ENCODE results near the gene PCNX4.

Gene PCNX4

DNA sequence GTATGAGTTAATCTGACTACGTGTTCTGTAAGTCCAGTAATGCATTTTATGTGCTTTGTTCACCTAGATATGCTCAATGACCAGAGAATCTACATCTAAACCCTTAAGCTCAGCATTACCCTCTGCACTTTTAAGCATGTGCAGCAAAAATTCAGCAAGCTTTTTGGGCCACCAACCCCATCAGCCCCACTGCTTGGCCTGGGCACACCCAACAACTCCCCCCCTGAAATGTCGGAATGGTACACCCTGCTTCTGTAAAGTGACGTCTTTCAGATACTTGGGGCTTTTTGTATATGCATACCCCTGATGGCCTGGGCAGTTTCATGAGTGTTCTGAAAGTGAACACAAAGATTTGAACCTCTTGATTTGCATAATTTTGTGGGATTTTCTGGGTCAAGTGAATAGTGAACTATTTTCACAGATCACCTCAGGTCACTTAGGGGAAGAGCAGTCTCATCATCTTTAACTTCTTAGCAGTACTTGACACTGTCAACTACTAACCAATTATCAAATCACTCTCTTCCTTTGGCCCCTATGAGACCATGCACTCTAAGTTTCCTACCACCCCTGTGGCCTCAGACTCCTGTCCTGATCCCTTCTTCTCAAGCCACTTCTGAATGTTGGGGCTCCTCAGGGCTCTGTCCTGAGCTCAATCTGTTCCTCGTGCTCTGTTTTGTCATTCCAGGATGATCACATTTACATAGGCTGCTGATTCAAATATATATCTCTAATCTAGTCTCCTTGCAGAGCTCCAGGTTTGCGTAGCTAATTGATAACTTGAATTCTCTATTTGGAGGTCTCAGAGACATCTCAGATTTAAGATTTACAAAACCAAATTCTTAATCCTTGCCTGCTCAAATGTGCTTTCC, 121.0 kb downstream of the PCNX4 start:
- DNase-seq, result no peak

DNA sequence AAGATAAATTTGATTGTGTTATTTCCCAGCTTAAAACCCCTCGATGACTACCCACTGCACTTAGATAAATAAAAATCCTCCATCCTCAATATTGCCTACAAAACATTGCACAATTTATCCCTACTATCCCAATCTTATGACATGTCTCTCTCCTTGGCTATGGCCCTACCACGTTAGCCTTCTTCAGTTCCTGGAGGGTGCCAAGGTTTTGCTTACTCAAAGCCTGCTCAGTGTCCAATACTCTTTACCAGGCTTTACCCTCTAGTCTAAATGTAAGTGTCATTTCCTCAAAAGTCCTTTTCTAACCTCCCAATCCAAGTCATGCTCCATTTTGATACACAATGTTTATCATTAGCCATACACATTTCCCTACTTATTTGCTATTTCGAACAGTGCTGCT, 122.3 kb downstream of the PCNX4 start:
- DNase-seq, result no peak

DNA sequence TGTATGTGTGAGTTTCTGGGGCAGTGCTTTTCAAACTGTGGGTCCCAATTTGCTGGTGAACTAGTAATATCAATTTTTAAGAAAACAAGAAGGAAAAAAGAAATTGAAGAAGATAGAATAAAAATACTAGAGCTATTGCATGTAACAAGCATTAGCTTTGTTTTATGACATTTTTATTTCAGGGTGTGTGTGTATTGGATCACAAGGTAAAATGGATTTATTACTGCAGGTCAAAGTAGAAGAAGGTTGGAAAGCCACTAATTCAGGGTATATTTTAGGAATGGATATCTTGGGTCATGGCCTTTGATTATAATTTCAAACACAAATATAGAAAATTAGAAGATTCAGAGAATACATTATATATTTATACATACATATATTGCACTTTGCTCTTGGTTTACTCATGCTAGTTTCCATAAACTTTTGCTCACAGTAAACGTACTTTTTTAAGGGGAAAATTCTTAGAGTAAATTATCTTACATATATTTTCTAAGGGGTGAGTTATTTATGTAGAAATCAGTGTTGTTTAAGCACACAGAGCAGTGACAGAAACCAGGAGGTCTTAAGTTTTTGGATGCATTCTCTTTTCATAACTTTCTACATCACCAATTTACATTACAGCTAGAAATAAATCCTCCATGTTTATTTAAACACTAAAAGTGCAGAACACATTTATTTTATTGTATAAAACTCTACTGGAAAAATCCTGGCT, 122.8 kb downstream of the PCNX4 start:
- no peak for DNase-seq

DNA sequence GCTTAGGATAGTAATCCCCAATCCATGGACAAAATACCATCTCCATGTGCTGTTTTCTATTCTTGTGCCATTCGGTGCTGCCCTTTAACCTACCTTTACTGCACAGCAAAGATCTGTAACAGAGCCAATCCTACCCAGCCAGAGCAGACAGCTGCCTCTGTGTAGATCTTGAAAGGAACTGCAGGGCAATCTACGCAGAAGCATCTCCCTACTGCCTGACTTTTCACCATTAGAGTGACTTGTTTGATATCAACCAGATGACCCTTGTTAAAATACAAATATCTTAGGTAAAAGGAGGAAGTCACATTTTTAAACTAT, 123.4 kb downstream of the PCNX4 start:
- DNase-seq, result no peak

DNA sequence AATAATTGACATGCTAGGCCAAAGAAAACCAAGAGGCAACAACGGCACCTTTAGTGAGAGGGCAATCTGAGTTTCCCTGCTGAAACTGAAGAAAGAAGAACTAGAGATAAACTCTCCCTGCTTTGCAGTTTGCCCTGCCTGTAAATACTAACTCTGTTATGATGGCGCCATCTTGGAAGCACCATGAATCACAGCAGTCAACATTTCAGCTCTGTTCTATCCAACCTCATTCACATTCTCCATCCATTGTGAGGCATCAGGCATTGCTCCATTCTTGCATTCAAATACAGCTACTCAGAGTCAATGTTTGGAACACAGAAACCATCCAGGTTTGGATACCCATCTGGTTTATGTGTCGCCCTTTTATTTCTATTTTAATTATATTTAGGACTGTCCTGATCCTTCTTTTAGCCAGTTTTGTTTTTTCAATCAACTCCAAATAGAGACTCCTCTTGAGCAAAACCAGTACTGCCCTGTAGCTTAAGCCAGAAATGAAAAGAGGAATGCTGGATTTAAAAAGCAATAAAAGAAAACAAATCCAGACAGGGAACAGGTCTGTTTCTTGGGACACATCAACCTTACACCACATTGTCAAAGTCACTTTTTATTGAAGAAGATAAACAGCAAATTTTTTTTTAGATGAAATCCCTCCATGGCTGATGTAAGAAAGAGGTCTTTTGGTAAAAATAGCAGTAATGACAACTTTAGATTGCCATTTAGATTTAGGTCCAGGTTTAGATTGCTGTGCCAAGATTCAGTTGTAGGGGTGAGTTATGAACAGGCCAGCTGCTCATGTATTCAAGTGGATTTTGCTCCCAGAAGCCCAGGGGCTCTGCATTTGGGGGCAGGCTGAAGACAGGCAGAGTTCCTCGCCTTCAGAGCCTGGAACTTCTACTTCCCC, 124.0 kb downstream of the PCNX4 start:
- DNase-seq, result no peak

DNA sequence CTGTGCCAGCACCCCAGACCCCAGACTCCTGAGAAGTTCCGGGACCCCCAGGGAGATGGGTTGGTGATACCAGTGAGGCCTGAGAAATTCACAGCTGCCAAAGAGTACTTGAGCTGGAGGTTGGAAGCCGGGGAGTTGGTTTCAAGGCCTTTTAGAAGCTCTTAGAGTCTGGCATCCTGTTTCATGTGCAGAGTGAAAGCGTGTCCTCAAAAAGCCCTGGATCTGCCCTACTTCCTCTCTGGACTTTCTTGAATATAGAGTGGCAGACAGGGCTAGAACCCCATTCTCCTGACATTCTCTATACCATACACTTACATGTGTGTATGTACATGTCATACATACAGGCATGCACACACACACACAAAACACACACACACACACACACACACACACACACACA, 126.0 kb downstream of the PCNX4 start:
- DNase-seq, result no peak

All from activated T-cell treated with anti-CD3 and anti-CD28 coated beads for 4 hours (primary cell).